ENCODE measurements around the gene FAM163B.

The FAM163B gene

DNA sequence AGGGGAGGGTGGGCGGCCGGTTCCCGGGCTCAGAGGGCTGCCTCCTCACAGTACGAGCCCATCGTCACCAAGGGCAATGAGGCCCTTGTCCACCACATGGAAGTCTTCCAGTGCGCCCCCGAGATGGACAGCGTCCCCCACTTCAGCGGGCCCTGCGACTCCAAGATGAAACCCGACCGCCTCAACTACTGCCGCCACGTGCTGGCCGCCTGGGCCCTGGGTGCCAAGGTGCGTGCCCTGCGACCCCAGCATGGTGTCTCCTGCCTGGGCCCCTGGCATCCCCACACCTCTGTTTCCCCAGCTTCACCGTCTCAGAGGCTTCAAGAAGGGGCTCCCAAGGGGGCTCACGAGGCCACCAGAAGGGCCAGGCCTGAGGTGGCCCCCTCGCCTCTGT is 34.2 kb upstream of the FAM163B start:
- TF ChIP-seq CTCF (conservative IDR thresholded peaks at IDR 0.05; ENCODE audit: low read length): no peak
- no peak overlapping the region for H3K4me3 ChIP-seq (ENCODE audit: low read length)
- no peak for DNase-seq (ENCODE audit: low read depth)

DNA sequence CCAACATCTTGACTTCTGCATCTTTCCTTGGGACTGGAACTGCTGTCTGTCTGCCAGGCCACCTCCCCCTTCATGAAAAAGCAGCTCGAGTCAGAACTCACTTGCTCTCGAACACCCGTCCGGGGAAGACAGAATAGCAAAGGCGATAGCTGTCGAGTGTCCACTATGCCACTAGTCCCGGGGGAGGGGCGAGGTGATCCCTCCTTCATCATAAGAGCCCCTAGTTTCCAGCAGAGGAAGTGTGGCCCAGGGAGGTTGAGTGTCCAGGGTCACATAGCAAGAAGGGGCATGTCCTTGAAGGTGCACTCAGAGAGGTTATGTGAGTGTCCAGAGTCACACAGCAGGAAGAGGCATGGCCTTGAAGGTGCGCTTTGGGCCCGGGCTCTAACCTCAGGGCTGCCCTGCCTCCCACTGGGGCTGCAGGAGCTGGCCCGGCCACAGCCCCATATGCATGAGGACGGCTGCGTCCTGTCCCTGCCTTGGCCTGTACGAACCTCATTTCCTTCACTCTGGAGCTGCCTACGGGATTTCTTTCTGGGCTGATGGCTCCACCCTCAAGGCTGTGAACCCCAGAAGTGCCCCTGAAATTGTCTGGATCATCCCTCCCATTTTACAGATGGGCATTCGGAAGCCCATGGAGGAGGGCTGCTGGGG is 33.6 kb upstream of the FAM163B start:
- H3K4me3 ChIP-seq (ENCODE audit: low read length): no peak overlapping the region
- DNase-seq (ENCODE audit: low read depth): no peak
- TF ChIP-seq CTCF (conservative IDR thresholded peaks at IDR 0.05; ENCODE audit: low read length): no peak

GRCh38 chr9:133641861-133642595 is 32.8 kb upstream of the FAM163B start:
- TF ChIP-seq CTCF (conservative IDR thresholded peaks at IDR 0.05; ENCODE audit: low read length): no peak
- no peak overlapping the region for H3K4me3 ChIP-seq (ENCODE audit: low read length)
- DNase-seq (ENCODE audit: low read depth): no peak

- DNase-seq (ENCODE audit: low read depth): no peak
- no peak overlapping the region for H3K4me3 ChIP-seq (ENCODE audit: low read length)
- no peak for TF ChIP-seq CTCF (conservative IDR thresholded peaks at IDR 0.05; ENCODE audit: low read length)
Observed at GRCh38 chr9:133641396-133641655, 32.1 kb upstream of the FAM163B start.

GRCh38 chr9:133640580-133641395 is 31.6 kb upstream of the FAM163B start:
- DNase-seq (ENCODE audit: low read depth): no peak
- no peak for TF ChIP-seq CTCF (conservative IDR thresholded peaks at IDR 0.05; ENCODE audit: low read length)
- no peak overlapping the region for H3K4me3 ChIP-seq (ENCODE audit: low read length)

GRCh38 chr9:133640160-133640559 is 31.0 kb upstream of the FAM163B start:
- TF ChIP-seq CTCF (conservative IDR thresholded peaks at IDR 0.05; ENCODE audit: low read length): no peak
- H3K4me3 ChIP-seq (ENCODE audit: low read length): no peak overlapping the region
- no peak for DNase-seq (ENCODE audit: low read depth)

Measured in AG10803 (cell line).